Measurements from ENCODE around the gene SLC25A52.

Gene SLC25A52

DNA sequence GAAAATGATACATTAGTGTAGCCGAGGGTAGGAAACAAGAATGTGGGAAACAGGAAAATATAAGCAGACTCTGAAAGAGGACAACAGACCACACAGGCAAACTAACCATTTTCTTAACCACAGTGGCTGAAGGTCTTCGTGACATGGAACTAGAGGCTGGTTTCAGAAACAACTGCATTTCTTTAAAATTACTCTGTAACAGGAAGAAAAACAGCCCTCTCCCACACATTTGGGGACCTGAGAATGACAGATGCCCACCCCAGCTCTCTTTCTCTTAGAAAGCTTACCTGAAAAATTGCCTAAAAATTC, 13.8 kb upstream of the SLC25A52 start:
- H3K9me3 ChIP-seq (ENCODE audit: control insufficient read depth, insufficient read depth, low read length): no peaks in the 10 kb centered on the region
- no peak overlapping the region for H3K27ac ChIP-seq (ENCODE audit: low read depth, low read length)
- no peak overlapping the region for H3K4me3 ChIP-seq (ENCODE audit: low read length)
- no peaks in the 10 kb centered on the region for H3F3A ChIP-seq (ENCODE audit: control insufficient read depth, insufficient read depth)
- H3K4me1 ChIP-seq (ENCODE audit: control insufficient read depth, low read length): no peaks in the 10 kb centered on the region
- TF ChIP-seq, protein P1, sequence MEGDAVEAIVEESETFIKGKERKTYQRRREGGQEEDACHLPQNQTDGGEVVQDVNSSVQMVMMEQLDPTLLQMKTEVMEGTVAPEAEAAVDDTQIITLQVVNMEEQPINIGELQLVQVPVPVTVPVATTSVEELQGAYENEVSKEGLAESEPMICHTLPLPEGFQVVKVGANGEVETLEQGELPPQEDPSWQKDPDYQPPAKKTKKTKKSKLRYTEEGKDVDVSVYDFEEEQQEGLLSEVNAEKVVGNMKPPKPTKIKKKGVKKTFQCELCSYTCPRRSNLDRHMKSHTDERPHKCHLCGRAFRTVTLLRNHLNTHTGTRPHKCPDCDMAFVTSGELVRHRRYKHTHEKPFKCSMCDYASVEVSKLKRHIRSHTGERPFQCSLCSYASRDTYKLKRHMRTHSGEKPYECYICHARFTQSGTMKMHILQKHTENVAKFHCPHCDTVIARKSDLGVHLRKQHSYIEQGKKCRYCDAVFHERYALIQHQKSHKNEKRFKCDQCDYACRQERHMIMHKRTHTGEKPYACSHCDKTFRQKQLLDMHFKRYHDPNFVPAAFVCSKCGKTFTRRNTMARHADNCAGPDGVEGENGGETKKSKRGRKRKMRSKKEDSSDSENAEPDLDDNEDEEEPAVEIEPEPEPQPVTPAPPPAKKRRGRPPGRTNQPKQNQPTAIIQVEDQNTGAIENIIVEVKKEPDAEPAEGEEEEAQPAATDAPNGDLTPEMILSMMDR (IDR thresholded peaks at IDR 0.05; ENCODE audit: low read depth, low read length, poor library complexity, severe bottlenecking): no peak
- TF ChIP-seq EZH2phosphoT487 (IDR thresholded peaks at IDR 0.05; ENCODE audit: borderline replicate concordance, low read length): no peak
- H3K36me3 ChIP-seq (ENCODE audit: control insufficient read depth, low read length): no peaks in the 10 kb centered on the region
- H4K20me1 ChIP-seq (ENCODE audit: control insufficient read depth, insufficient read depth, low read depth, low read length): no peaks in the 10 kb centered on the region
- no peaks in the 10 kb centered on the region for H3K79me2 ChIP-seq (ENCODE audit: control insufficient read depth, low read length)
- no peaks in the 10 kb centered on the region for H3K9me2 ChIP-seq (replicated peaks; ENCODE audit: control insufficient read depth, low read length)
- no peaks in the 10 kb centered on the region for H3K27me3 ChIP-seq (ENCODE audit: control insufficient read depth, low read length)
- no peak overlapping the region for H3K4me2 ChIP-seq (ENCODE audit: low read length)

DNA sequence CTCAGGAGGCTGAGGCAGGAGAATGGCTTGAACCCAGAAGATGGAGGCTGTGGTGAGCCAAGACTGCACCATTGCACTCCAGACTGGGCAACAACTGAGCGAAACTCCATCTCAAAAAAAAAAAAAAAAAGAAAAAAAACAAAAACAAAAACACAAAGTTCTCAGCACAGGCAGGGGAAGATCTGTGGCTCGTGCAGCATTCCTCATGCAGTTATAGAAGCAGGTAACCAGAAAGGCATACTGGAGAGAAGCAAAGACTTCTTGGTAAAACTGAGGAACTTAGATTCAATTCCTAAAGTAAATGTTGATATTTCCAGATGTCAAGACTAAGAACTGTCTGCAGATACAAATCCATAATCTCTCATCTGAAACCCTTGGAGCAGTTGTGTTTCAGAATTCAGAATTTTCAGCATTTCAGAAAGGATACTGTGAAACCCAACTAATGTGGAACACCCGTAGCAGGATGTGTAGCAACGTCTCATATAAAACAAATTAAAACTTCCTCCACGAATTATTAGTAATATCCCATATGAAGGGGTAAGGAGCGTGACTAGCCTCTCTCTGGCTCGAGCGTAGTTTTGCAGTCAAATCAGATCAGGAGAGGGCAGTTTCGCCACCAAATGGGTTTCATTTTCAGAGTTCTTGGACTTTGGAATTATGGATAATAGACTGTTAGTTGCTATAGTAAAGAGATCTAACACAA, 13.2 kb upstream of the SLC25A52 start:
- no peaks in the 10 kb centered on the region for H3K9me3 ChIP-seq (ENCODE audit: control insufficient read depth, insufficient read depth, low read length)
- H3K4me1 ChIP-seq (ENCODE audit: control insufficient read depth, low read length): no peaks in the 10 kb centered on the region
- no peaks in the 10 kb centered on the region for H3K9me2 ChIP-seq (replicated peaks; ENCODE audit: control insufficient read depth, low read length)
- H4K20me1 ChIP-seq (ENCODE audit: control insufficient read depth, insufficient read depth, low read depth, low read length): no peaks in the 10 kb centered on the region
- H3K79me2 ChIP-seq (ENCODE audit: control insufficient read depth, low read length): no peaks in the 10 kb centered on the region
- no peaks in the 10 kb centered on the region for H3K27me3 ChIP-seq (ENCODE audit: control insufficient read depth, low read length)
- H3K4me2 ChIP-seq (ENCODE audit: low read length): no peak overlapping the region
- H3K27ac ChIP-seq (ENCODE audit: low read depth, low read length): no peak overlapping the region
- TF ChIP-seq, protein P1 (IDR thresholded peaks at IDR 0.05; ENCODE audit: low read depth, low read length, poor library complexity, severe bottlenecking): no peak
- TF ChIP-seq EZH2phosphoT487 (IDR thresholded peaks at IDR 0.05; ENCODE audit: borderline replicate concordance, low read length): no peak
- H3K36me3 ChIP-seq (ENCODE audit: control insufficient read depth, low read length): no peaks in the 10 kb centered on the region
- no peaks in the 10 kb centered on the region for H3F3A ChIP-seq (ENCODE audit: control insufficient read depth, insufficient read depth)
- no peak overlapping the region for H3K4me3 ChIP-seq (ENCODE audit: low read length)

DNA sequence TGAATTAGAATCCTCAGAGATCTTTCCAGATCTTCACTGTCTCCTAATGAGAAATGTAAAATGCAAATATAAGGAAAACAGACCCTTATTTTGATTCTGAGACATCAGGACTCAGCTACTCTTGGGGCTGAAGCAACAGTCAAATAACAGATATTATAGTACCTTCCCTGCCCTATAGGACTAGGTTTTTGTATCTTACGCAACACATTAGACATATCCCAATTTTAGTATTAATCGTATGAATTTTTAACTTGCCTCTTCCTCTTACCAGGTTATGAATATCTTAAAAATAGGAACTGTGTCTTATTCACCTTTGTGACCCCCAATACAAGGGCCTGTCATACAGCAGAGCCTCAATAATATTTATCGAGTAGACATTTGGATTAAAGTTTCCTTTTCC, 12.0 kb upstream of the SLC25A52 start:
- Histone ChIP-seq H3K4me2 (ENCODE audit: low read length) (no peak overlapping the region), H3K27me3 (ENCODE audit: control insufficient read depth, low read length) (no peaks in the 10 kb centered on the region), H3K9me2 (replicated peaks; ENCODE audit: control insufficient read depth, low read length) (no peaks in the 10 kb centered on the region), H3K4me3 (ENCODE audit: low read length) (no peak overlapping the region), H3K79me2 (ENCODE audit: control insufficient read depth, low read length) (no peaks in the 10 kb centered on the region), H3K27ac (ENCODE audit: low read depth, low read length) (no peak overlapping the region), H3F3A (ENCODE audit: control insufficient read depth, insufficient read depth) (no peaks in the 10 kb centered on the region), H3K36me3 (ENCODE audit: control insufficient read depth, low read length) (no peaks in the 10 kb centered on the region), H3K9me3 (ENCODE audit: control insufficient read depth, insufficient read depth, low read length) (no peaks in the 10 kb centered on the region), H3K4me1 (ENCODE audit: control insufficient read depth, low read length) (no peaks in the 10 kb centered on the region), H4K20me1 (ENCODE audit: control insufficient read depth, insufficient read depth, low read depth, low read length) (no peaks in the 10 kb centered on the region)
- TF ChIP-seq, protein P1 (IDR thresholded peaks at IDR 0.05; ENCODE audit: low read depth, low read length, poor library complexity, severe bottlenecking): no peak
- no peak for TF ChIP-seq EZH2phosphoT487 (IDR thresholded peaks at IDR 0.05; ENCODE audit: borderline replicate concordance, low read length)

Data from DOHH2 (cell line).